Activated CD4-positive, CD25-positive, alpha-beta regulatory T cell treated with anti-CD3 and anti-CD28 coated beads, Interleukin-2, amount 50 U/mL, for 24 hours (primary cell): ENCODE data around the gene RLN3.
"Not testable (repeated sequence)": the region's sequence is repeated elsewhere in the genome, so short reads cannot be mapped to it uniquely, and the experiment has no call there.

Source experiments
- ATAC-seq, 2 donors: fragments of 150-1000 bp; cut with Tn5 transposase; one replicate each; pipeline ENCODE4 v1.10.0; 2021; ENCODE audit warnings: mild to moderate bottlenecking in 1 of 2, moderate library complexity in 1 of 2

RLN3 gene

DNA sequence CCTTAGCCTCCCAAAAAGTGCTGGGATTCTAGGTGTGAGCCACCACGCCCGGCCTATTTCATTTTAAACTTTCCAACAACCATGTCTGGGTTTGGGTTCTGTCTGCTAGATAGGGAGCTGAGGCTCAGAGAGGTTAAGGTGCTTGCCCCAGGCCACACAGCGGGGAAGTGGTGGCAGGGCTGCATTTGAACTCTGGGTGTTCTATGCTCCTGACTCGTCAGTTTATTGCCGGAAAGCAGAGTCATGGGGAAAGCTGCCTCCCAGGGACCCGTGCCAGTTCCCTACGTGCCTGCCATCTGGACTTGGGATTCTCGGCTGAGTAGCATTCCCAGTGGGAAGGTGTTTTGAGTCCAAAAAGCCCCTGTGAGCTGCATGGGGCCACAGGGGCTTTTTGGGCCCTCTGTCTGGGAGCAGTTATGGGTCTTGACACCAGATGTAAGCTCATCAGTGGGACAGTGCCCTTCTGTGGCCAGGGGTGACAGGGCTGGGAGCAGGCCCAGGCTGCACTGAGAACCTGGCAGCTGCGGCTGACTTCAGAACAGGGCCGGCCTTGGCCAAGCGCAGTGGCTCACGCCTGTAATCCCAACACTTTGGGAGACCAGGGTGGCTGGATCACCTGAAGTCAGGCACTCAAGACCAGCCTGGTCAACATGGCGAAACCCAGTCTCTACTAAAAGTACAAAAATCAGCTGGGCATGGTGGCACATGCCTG lies 32.8 kb upstream of the RLN3 start:
- no peak for ATAC-seq

DNA sequence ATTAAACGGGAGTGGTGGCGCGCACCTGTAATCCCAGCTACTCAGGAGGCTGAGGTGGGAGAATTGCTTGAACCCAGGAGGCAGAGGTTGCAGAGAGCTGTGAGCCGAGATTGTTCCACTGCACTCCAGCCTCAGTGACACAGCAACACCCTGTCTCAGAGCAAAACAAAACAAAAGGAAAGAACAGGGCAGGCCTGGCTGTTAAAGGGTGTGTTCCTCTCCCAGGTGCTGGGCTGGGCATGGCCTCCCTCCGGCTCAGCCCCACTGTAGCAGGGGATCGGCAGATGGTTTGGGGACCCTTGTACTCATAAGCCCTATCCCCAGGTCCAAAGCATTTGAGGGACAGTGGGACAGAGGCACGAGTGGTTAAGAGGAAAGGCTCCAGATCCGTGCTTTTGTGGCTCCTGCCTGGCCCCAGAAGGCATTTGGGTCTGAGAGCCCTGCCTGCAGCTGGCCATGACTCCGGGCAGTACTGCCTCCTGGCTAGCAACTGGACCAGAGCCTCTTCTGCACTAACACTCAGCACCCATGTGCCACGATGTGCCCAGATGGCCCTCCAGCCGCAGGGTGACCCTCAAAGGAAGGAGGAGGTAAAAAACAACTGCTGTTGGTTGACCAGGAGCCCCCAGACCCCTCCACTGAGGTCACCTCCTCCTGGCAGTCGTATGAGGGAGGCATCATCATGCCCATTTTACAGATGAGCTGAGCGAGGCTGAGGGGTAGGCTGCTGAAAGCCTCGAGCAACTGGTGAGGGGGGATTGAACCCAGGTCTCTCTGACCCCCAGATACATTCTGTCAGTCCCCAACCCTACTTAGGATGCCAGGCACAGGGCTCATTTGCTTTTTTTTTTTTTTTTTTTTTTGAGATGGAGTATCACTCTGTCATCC lies 31.8 kb upstream of the RLN3 start:
- ATAC-seq: no peak

DNA sequence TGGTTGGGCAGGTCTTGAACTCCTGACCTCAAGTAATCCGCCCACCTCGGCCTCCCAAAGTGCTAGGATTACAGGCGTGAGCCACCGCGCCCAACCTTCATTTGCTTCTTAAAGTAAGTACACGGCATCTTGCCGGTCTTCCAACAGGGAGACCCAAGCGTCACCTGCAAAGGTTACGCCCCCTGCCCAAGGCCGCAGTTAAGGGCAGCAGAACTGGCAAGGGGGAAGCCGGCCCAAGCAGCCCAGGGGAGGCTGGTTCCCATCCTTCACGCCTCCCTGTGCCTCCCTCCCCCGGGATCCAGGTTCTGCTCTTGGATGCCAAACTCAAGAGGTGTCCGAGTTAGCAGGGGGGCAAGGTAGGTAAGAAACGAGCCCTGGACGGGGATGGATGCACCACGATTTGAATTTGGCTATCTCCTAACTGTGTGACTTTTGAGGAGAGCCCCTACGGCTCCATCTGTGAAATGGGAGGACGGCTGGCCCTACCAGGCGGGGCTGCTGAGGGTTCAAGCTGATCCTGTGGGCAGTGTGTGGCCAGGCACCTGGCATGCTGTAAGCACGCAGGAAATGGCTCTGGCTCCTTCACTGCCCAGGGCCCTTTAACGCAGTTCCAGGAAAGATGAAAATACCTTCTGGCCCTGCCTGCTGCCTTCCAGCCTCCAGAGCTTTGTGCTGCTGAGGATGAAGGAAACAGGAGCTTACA lies 30.9 kb upstream of the RLN3 start:
- no peak for ATAC-seq

DNA sequence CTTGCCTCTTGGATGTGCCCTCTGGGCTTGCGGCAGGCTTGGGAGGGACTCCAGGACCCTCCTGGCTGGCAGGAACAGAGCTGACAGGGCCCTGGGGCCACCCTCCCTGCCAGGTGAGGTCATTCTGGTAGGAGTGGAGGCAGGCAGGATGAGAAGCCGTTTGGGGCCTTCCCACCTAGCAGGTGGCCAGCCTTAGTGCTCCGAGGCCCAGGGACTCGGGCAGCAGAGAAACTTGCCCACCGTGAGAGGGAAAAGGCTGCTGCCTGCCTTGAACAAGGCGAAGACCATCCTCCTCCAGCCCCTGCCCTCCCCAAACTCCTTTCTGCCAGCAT lies 30.4 kb upstream of the RLN3 start:
- no peak for ATAC-seq

DNA sequence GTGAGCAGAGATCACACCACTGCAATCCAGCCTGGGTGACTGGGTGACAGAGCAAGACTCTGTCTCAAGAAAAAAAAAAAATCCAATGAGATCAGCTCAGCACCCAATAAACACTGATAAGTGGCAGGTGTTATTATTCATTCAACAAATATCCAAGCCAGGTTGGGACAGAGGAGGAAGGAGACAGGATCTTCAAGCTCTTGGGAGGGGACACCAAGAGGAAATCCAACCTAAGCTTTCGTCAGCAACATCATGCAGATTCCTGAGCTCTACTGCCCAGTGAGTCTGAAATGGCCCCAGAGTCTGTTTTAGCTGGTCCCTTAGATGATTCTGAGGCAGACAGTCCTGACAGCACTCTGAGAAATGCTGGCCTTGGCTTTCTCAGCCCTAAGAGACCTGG lies 29.5 kb upstream of the RLN3 start:
- no peak for ATAC-seq

DNA sequence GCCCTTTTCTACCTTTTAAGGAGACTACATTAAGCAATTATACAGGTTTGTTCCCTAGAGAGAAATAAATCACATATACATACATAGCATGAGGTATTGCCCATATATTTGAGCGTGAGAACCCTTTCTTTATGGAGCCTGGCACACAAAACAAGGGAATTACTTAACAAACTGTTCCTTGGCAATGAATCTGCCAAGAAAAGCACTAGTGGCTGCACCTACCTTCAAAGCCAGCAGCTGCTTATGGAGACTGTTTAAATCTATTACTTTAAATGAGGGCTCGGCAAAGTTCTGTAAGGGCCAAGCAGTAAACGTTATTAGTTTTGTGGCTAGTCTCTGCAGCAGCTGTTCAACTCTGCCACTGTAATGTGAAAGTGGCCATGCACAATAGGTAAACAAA lies 28.9 kb upstream of the RLN3 start:
- no peak for ATAC-seq

DNA sequence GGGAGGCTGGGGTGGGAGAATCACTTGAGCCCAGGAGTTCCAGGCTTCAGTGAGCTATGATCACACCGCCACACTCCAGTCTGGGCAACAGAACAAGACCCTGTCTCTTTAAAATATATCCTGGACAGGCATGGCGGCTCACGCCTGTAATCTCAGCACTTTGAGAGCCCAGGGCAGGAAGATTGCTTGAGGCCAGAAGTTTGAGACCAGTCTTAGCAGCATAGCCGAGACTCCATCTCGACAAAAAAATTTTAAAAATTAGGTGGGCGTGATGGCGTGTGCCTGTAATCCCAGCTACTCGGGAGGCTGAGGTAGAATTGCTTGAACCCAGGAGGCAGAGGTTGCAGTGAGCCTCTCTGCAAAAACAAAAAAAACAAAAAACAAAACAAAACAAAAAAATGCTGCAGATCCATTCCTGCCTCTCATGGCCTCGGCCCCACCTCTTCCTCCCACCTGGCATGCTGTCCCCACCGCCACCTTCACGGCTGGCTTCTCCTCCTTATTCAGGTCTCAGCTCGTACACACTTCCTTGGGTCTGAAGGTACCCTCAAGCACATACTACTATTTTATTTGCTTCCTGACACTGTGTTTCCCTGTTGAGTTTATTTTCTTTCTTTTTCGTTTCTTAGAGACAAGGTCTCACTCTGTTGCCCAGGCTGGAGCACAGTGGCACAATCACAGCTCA lies 27.1 kb upstream of the RLN3 start:
- ATAC-seq: no peak

DNA sequence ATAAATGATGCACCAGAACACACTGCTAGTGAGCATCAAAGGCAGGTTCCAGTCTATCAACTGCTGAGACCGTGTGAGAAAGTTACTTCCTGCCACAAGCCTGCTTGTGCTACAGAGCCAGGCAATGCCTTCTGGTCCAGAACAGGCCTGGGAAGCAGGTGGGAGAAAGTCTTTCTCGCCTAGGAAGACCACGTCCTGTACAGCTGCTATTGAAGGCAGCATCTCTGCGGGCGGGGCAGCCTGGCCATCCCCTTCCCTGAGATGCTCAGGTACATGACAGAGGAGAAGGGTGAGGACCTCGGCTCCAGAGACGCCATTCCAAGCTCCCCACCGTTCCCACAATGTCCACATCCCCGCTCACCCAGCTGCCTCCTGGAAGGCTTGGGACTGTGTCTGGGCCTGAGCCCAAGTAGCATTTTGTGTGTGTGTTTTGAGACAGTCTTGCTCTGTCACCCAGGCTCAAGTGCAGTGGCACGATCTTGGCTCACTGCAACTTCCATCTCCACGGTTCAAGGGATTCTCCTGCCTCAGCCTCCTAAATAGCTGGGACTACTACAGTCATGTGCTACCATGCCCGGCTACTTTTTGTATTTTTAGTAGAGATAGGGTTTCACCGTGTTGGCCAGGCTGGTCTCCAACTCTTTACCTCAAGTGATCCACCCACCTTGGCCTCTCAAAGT lies 25.2 kb upstream of the RLN3 start:
- ATAC-seq: no peak

DNA sequence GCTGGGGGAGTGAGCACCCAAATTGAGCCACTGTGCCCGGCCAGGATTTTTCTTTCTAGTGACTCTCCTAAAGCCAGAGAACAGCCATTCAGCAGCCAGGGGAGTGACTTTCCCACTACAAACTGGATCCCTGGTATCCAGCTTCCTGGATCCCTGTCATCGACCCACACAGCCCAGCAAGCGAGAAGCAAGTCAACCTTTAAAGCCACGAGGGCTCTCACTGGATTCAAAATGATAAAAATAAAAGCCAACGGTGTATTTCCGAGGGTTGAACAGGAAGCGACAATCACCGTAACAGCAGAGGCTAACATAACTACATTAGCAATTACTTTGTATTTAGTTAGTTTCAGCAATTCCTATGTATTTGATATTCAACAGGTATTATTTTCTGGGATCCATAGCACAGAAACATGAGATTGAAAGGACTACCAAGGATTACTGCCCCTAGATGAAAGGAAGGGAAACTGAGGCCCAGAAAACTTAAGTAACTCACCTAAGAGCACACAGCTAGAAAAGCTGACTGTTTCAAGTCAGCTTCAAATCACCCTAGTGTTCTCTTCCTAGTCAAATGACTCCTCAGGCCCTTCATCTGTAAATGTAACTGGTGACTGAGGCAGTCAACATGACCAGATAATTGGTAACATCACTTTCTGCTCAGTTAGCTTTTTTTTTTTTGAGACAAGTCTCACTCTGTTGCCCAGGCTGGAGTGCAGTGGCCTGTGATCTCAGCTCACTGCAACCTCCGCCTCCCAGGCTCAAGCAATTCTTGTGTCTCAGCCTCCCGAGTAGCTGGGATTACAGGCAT lies 24.5 kb upstream of the RLN3 start:
- no peak for ATAC-seq

DNA sequence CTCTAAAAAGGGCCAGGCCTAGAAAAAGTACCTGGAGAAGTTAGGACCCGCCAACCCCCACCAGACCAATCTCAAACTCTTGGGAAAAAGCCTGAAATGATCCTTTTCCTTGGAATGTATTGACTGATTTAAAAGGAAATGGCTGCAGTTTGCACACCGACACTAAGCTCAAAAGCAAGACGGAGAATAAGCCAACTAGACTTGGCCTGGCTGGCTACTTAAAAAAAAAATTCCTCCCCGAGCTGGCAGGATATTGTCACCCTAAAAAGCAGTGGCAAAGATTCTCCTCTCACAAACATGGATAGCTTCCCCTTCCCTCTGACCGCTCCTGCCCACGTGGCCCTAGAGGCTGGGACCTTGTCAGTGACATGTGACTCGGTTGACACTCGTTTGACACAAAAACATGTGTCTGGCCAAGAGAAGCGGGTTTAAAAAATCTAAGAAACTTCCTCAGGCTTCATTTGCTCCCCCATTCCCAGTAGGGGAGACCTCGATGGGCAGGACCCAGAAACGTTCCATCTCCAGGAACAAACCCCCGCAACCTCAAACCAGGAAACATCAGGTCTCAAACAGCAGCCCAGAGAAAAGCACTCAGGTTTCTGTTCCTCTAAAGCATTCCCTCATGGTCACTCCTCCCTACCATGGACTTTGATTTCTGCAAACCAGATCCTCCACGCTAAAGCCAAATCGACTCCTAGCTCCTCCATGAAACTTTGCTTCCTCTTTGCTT lies 23.2 kb upstream of the RLN3 start:
- no peak for ATAC-seq

DNA sequence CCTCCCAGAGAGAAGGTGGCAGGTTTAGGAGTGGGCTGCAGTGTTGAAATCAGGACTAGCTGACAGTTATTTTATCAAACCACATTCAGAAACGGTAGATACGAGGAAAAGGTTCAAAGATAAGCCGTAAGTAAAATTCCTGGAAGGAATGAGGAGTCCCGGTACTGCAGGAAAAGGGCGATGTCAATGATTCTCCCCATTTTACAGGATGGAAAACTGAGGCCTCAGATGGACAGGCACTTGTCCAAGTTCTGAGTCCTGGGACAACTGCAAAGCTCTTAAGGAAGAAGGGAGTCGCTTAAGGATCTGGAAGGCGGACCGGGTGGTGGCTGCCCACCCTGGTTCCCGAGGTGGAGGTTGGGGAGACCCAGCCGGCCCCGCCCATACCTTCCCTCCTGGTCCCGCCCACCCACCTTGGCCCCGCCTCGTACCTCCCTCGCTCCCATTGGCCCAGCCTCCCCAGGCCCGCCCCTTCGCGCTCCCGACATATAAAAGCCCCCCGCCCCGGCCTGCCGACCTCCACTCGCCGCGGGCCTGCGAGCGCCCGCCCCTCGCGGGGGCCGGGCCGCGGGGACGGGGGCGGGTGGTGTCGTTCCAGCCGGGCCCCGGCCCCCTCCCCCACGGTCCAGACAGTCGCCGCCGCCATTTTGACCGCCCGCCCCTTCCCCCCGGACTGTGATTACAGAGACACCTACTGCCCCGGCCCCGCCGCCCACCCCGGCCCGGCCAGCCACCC lies 22.4 kb upstream of the RLN3 start:
- ATAC-seq: peak; percentile 39 to 40

DNA sequence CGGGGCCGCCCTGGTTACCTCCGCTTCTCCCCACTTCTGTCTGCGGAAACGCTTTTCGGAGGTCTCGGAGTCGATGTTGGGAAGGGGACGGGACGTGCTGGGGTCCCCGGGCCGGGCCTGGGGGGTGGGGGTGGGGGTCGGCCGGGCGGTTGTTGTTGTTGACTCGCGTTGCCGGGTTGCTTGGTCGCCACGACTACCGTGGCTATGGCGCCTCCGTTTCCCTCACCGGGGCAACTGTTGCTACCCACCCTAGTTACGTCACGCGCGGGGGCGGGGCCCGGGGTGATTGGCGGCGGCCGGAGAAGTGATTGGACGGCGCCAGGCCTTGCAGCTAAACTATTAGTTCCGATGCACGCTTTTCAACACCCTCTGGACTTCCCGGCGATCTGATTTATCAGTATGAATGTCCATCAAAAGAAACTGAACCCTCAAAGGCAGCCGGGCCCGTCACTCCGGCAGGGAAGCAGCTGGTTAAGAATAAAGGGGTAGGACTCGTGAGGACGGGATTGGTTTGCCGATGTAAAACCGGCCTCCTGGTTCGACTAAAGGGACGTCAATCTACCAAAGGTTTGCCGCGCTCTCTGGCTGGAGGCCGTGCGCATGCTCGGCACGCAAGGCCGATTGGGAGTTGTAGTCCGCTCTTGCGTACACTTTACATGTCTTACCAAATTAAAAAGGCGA lies 21.7 kb upstream of the RLN3 start, which contains the start of gene RFX1:
RFX1 (minus strand) TSS at position 236 of the 681 bp plus-strand sequence. CDS start 12,477 bp downstream, outside the sequence.
- ATAC-seq: peak; percentile 87 to 88

DNA sequence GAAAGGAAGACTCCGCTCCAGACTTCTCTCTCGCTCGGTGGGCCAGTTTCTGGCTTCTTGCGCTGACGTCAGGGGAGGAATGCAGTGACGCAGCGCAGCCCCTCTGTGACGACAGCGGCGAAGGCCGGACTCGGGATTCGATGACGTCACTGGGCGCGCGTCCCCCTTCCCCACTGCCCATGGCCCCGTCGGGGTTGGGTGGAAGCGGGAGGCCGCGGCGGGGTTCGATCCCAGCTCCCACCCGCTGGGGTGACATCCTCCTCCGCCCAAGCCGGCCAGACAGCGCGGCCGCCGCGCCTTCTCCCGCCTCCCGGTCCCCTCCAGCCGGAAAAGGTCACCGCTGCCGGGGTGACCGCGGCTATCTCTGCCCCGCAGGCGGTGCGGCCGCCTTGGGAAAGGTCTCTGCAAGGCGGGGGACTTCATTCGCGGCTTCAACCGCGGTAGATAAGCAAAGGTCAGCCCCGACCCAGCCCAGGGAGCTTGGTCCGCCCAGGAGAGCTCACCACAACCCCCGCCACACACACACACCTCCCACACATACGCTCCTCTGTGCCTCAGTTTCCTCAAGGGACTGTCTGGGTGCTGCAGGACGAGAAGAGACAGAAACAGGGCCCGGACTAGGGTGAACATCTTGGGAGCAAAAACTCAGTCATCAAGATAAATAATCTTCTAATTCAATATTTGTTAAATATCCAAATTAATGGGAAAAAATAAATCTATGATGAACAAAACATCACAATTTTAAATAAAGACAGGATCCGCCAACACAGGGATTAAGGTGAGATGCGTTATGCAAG lies 21.0 kb upstream of the RLN3 start:
- peak; percentile 5 to 7 for ATAC-seq

DNA sequence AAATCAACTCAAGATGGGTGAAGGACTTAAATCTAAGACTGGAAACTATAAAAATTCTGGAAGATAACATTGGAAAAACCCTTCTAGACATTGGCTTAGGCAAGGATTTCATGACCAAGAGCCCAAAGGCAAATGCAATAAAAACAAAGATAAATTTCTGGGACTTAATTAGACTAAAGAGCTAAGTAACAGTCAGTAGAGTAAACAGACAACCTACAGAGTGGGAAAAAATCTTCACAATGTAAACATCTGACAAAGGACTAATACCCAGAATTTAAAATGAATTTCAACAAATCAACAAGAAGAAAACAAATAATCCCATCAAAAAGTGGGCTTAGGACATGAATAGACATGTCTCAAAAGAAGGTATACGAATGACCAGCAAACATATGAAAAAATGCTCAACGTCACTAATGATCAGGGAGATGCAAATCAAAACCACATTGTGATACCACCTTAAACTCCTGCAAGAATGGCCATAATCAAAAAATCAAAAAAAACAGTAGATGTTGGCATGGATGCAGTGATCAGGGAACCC lies 15.5 kb upstream of the RLN3 start:
- ATAC-seq: no peak

DNA sequence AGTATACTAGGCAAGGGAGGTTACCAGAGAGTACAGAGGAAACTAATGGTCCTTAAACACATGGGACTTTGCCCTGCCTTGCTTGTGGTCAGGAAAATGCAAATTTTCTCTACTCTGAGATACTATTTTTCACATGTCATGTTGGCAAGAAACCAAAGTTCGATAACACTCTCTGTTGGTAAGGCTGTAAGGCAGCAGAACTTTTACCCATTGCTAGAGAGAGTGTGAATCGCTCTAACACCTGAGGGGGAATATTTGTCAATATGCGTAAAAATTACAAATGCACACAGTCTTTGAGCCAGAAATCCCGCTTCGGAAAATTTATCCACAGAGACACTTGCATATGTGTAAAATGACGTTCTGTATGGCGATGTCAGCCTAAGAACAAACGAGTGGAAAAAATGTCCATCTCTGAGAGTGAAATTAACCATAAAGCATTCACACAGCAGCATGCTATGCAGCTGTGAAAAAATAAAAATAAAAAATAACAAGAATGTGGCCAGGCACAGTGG lies 12.4 kb upstream of the RLN3 start:
- ATAC-seq: peak in 1 of 2 donors; percentile 49

DNA sequence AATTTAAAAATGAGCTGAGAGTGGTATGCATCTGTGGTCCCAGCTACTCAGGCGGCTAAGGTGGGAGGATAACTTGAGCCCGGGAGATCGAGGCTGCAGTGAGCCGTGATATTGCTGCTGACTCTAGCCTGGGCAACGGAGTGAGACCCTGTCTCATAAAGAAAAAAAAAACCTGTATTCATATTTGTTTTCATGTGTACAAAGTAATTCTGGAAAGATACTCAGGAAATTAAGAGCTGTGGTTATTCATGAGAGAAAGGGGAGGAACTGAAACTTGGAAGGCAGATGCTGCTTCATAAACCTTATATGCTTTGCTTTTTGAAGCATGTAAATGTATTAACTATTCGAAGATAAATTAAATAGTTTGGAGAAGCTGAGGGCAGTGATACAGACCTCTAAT lies 8.8 kb upstream of the RLN3 start:
- ATAC-seq: no peak

DNA sequence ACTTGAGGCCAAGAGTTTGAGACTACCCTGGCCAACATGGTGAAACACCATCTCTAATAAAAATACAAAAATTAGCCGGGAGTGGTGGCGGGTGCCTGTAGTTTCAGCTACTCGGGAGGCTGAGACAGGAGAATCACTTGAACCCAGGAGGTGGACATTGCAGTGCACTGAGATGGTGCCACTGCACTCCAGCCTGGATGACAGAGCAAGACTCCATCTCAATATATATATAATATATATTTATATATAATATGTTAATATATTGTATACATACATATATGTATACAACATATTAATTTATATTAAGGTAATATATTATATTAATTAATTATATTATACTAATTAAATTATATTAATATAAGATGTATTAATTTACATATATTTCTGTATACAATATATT lies 8.2 kb upstream of the RLN3 start:
- ATAC-seq: not testable (repeated sequence)

DNA sequence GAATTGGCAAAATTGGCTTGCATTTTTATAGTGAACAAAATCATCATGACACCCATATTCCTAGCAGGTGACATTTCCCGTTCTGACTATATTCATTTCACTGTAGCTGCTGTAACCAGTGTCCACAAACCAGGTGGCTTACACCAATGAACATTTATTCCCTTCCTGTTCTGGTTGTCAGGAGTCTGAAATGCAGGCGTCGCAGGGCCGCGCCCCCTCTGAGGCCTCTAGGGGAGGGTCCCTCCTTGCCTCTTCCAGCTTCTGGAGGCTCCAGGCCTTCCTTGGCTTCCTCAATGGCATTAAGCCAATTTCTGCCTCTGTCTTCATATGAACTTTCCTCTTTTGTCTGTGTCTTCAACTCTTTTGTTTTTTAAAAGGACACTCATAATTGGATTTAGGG lies 6.5 kb upstream of the RLN3 start:
- ATAC-seq: no peak
